ENCODE results near the gene GJC1.
"Not testable (repeated sequence)": the region's sequence is repeated elsewhere in the genome, so short reads cannot be mapped to it uniquely, and the experiment has no call there.

The GJC1 gene

DNA sequence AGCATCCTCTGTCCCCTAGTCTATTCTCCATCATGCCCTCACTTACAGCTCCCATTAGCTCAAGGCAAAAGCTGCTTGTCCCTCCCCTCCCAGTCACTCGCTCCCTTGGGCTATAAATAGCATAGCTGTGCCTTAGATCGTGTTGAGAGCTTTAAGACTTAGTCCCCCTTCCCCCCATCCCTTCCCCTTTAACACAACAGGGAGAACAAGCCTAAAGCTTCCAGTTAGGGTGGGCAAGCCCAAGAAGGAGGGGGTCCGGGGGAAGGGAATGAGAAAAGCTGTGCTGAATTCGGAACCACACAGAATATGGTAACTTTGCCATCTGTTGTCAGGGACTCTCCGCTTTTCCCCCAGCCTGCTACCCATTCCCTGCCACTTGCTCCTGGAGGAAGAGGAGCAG lies 12.7 kb upstream of the GJC1 start:
- 15% methylated on average over 5 of the region's 5 CpGs for WGBS
- Histone ChIP-seq H3K36me3 (ENCODE audit: insufficient read depth, low read length) (no peaks in the 10 kb centered on the region), H3K27me3 (ENCODE audit: insufficient read depth, low read length) (no peaks in the 10 kb centered on the region), H3K9me3 (ENCODE audit: insufficient read depth, low read depth, low read length) (no peaks in the 10 kb centered on the region), H3K27ac (ENCODE audit: low read depth, low read length) (no peak overlapping the region), H3K9ac (ENCODE audit: low read depth, low read length) (0 out of 2 replicates have a peak overlapping the region, but pooled peaks have one; percentile 22), H3K4me3 (ENCODE audit: low read length) (peak overlapping the region; percentile 37), H3K4me1 (ENCODE audit: insufficient read depth, low read length) (peaks cover 25% of the 10 kb centered on the region; the same call in 1 of the 2 replicates)

DNA sequence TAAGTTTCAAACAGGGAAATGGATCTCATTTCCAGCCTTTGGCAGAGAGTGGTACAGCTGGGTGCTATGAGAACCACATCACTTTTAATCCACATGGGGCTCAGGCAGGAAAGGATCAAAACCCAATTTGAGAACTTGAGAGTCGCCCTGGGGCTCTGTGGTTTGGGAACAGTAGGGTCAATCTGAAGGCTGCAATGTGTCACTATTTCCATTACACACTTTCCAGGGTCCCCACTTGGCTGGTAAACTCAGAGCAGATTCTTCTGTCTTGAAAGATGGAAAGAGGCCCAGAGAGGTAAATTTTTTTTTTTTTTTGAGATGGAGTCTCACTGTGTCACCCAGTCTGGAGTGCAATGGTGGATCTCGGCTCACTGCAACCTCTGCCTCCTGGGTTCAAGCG lies 10.8 kb upstream of the GJC1 start:
- H3K27me3 ChIP-seq (ENCODE audit: insufficient read depth, low read length), result no peaks in the 10 kb centered on the region
- no peak overlapping the region for H3K9ac ChIP-seq (ENCODE audit: low read depth, low read length)
- no peaks in the 10 kb centered on the region for H3K36me3 ChIP-seq (ENCODE audit: insufficient read depth, low read length)
- no peak overlapping the region for H3K27ac ChIP-seq (ENCODE audit: low read depth, low read length)
- H3K9me3 ChIP-seq (ENCODE audit: insufficient read depth, low read depth, low read length), result no peaks in the 10 kb centered on the region
- no peak overlapping the region for H3K4me3 ChIP-seq (ENCODE audit: low read length)
- 92% methylated on average over 3 of the region's 3 CpGs for WGBS
- peaks cover 25% of the 10 kb centered on the region; the same call in 1 of the 2 replicates for H3K4me1 ChIP-seq (ENCODE audit: insufficient read depth, low read length)

DNA sequence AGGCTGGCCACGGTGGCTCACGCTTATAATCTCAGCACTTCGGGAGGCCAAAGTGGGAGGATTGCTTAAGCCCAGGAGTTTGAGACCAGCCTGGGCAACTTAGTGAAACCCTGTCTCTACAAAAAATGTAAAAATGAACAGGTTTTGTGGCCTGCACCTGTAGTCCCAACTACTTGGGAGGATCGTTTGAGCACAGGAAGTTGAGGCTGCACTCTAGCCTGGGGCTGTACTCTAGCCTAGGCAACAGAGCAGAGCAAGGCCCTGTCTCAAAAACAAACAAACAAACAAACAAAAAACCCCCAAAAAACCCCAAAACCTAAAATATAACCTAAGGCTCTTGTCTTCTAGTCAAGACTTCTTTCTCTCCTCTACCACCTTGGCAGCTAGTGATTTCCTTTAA lies 10.2 kb upstream of the GJC1 start:
- H3K4me1 ChIP-seq (ENCODE audit: insufficient read depth, low read length), result peaks cover 25% of the 10 kb centered on the region; the same call in 1 of the 2 replicates
- no peak overlapping the region for H3K9ac ChIP-seq (ENCODE audit: low read depth, low read length)
- no peaks in the 10 kb centered on the region for H3K27me3 ChIP-seq (ENCODE audit: insufficient read depth, low read length)
- no peak overlapping the region for H3K27ac ChIP-seq (ENCODE audit: low read depth, low read length)
- H3K9me3 ChIP-seq (ENCODE audit: insufficient read depth, low read depth, low read length), result no peaks in the 10 kb centered on the region
- 88% methylated on average over 4 of the region's 4 CpGs for WGBS
- H3K4me3 ChIP-seq (ENCODE audit: low read length), result no peak overlapping the region
- no peaks in the 10 kb centered on the region for H3K36me3 ChIP-seq (ENCODE audit: insufficient read depth, low read length)

DNA sequence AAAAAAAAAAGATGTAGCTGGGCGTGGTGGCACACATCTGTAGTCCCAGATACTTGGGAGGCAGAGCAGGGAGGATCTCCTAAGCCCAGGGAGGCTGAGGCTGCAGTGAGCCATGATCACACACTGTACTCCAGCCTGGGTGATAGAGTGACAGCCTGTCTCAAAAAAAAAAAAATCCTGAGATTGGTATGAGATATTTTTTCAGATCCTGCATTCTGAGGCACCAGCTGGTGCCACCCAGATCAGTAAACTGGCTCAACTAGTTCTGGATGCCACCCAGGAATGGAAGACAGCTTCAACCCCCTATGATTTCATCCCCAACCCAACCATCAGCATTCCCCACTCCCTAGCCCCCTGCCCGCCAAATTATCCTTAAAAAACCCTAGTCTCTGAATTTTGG lies 7.1 kb upstream of the GJC1 start:
- Histone ChIP-seq H3K9ac (ENCODE audit: low read depth, low read length) (no peak overlapping the region), H3K4me1 (ENCODE audit: insufficient read depth, low read length) (peaks cover 11% of the 10 kb centered on the region), H3K27me3 (ENCODE audit: insufficient read depth, low read length) (no peaks in the 10 kb centered on the region), H3K9me3 (ENCODE audit: insufficient read depth, low read depth, low read length) (no peaks in the 10 kb centered on the region), H3K4me3 (ENCODE audit: low read length) (no peak overlapping the region), H3K36me3 (ENCODE audit: insufficient read depth, low read length) (no peaks in the 10 kb centered on the region), H3K27ac (ENCODE audit: low read depth, low read length) (no peak overlapping the region)
- WGBS, result 79% methylated on average over 2 of the region's 2 CpGs

DNA sequence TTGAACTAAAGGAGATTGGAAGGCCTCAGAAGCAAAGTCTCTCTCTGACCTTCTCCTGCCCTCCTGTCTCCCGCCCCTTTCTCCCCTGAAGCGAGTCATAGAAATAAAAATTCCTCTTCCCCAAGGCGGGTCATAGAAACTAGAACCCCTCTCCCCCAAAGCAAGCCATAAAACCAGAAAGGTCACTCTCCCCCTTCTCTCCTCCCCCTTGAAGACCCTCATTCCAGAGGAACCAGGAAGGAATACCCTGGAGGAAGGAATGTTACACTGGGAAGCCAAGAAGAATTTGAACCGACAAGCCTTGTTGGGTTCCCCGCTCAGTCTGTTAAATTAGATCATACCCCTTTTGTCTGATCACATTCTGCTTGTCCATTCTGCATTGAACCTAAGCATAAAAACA lies 2.7 kb upstream of the GJC1 start:
- WGBS, result 69% methylated on average over 5 of the region's 5 CpGs
- Histone ChIP-seq H3K9ac (ENCODE audit: low read depth, low read length) (no peak overlapping the region), H3K27ac (ENCODE audit: low read depth, low read length) (no peak overlapping the region; the same call in 1 of the 2 replicates), H3K36me3 (ENCODE audit: insufficient read depth, low read length) (no peaks in the 10 kb centered on the region), H3K4me3 (ENCODE audit: low read length) (no peak overlapping the region), H3K9me3 (ENCODE audit: insufficient read depth, low read depth, low read length) (no peaks in the 10 kb centered on the region), H3K4me1 (ENCODE audit: insufficient read depth, low read length) (peaks cover 26% of the 10 kb centered on the region), H3K27me3 (ENCODE audit: insufficient read depth, low read length) (no peaks in the 10 kb centered on the region)

DNA sequence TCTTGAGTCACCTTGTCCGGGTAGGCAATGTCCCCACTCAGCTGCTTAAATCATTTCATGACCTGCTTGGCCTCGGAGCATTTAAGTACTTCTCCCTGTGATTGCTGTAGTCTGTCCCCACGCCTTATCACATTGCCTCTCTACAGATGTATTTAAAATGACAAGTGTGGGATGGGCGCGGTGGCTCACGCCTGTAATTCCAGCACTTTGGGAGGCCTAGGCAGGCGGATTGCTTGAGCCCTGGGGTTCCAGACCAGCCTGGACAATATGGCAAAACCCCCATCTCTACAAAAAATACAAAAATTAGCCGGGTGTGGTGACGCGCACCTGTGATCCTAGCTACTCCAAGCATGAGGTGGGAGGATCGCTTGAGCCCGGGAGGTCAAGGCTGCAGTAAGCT lies 1.3 kb upstream of the GJC1 start:
- Histone ChIP-seq H3K4me1 (ENCODE audit: insufficient read depth, low read length) (peaks cover 30% of the 10 kb centered on the region), H3K27me3 (ENCODE audit: insufficient read depth, low read length) (no peaks in the 10 kb centered on the region), H3K9me3 (ENCODE audit: insufficient read depth, low read depth, low read length) (no peaks in the 10 kb centered on the region), H3K27ac (ENCODE audit: low read depth, low read length) (peak overlapping the region; percentile 93; the same call in 1 of the 2 replicates), H3K4me3 (ENCODE audit: low read length) (peak overlapping the region; percentile 99), H3K9ac (ENCODE audit: low read depth, low read length) (peak overlapping the region; percentile 99), H3K36me3 (ENCODE audit: insufficient read depth, low read length) (no peaks in the 10 kb centered on the region)
- 69% methylated on average over 12 of the region's 12 CpGs for WGBS

DNA sequence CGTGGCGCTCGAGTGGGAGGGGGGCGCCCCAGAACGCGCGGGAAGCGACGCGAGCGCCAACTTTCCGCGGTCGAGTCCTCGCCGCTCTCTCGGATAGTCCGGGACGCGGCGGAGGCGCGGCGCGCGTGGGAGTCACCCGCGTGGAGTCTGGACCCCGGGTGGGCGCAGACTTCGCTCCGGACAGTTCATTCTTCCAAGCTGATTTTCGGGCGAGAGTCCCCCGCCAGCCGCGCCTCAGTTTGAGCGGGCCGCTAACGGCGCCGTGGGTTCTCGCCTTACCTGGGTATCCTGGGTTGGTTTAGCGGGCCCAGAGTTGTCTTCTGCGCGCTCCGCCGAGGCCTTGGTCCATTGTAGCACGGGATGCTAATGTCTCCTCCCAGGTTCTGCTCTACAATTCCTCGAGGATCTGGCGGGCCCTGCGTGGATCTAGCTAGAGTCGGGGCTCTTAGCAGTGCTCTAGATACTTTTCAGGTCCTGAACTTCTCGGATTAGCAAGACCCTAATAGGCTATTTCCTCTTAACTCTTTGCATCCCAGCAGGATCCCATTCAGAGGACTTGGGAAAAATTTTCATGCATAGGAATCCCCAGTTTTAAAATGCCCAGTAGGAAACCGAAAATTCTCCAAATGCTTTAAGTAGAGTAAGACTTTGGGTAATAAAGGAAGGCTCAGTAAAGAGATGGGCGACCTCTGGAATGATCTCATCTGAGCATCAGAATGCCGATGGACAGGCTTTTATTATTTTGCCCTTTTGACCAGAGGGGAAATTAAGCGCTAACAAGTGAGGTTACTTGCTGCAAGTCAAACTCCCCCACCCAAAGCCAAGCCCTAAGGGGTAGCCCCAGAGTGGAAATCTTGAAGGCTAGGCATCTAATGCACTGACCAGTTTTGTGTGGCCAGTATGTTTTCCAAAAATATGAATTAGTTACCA lies 537 bp upstream of the GJC1 start:
- Histone ChIP-seq H3K4me3 (ENCODE audit: low read length) (peak overlapping the region; percentile 99), H3K9ac (ENCODE audit: low read depth, low read length) (peak overlapping the region; percentile 99), H3K27me3 (ENCODE audit: insufficient read depth, low read length) (no peaks in the 10 kb centered on the region), H3K9me3 (ENCODE audit: insufficient read depth, low read depth, low read length) (no peaks in the 10 kb centered on the region), H3K4me1 (ENCODE audit: insufficient read depth, low read length) (peaks cover 30% of the 10 kb centered on the region), H3K27ac (ENCODE audit: low read depth, low read length) (peak overlapping the region; percentile 93), H3K36me3 (ENCODE audit: insufficient read depth, low read length) (0 out of 2 replicates have a peak, but pooled peaks cover 2% of the 10 kb centered on the region)
- under 1% methylated on average over 58 of the region's 58 CpGs for WGBS

DNA sequence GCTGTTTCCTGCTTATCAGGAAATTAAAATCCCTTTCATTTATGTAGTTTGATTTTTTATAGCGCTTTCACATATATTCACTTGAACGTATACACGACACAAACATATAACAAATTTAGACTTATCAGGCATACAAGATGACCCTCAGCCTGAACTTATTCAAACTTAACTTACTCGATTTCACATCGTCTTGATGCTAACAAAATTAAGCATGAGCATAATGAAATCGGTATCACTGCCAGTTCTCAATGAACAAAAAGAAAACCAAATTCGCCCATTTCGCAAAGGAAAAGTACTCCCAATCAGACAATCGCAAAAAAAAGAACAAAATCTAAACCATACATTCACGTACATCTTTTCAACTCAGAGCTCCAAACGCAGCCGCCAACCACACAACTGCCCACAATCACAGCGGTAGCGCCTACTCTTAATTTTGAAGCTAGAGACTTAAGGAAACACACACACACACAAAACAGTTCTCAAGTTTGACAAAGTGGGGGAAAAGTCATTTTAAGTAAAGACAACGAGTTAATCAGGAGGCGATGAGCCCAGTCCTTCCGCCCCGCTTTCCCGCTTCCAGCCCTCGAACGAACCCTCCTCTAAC lies 1.1 kb downstream of the GJC1 start:
- Histone ChIP-seq H3K27ac (ENCODE audit: low read depth, low read length) (peak overlapping the region; percentile 93), H3K4me1 (ENCODE audit: insufficient read depth, low read length) (peaks cover 30% of the 10 kb centered on the region), H3K9ac (ENCODE audit: low read depth, low read length) (peak overlapping the region; percentile 99), H3K4me3 (ENCODE audit: low read length) (peak overlapping the region; percentile 99), H3K9me3 (ENCODE audit: insufficient read depth, low read depth, low read length) (no peaks in the 10 kb centered on the region), H3K27me3 (ENCODE audit: insufficient read depth, low read length) (no peaks in the 10 kb centered on the region), H3K36me3 (ENCODE audit: insufficient read depth, low read length) (0 out of 2 replicates have a peak, but pooled peaks cover 3% of the 10 kb centered on the region)
- WGBS, result under 1% methylated on average over 21 of the region's 21 CpGs

- WGBS, result no CpG with 5 or more reads among the region's 1 CpG
- Histone ChIP-seq H3K27ac (ENCODE audit: low read depth, low read length) (no peak overlapping the region), H3K27me3 (ENCODE audit: insufficient read depth, low read length) (no peaks in the 10 kb centered on the region), H3K4me1 (ENCODE audit: insufficient read depth, low read length) (peaks cover 29% of the 10 kb centered on the region), H3K9ac (ENCODE audit: low read depth, low read length) (peak overlapping the region; percentile 99; the same call in 1 of the 2 replicates), H3K36me3 (ENCODE audit: insufficient read depth, low read length) (peaks cover 4% of the 10 kb centered on the region; the same call in 1 of the 2 replicates), H3K9me3 (ENCODE audit: insufficient read depth, low read depth, low read length) (no peaks in the 10 kb centered on the region), H3K4me3 (ENCODE audit: low read length) (peak overlapping the region; percentile 99)
Observed at GRCh38 chr17:44827863-44828262, 2.2 kb downstream of the GJC1 start.

DNA sequence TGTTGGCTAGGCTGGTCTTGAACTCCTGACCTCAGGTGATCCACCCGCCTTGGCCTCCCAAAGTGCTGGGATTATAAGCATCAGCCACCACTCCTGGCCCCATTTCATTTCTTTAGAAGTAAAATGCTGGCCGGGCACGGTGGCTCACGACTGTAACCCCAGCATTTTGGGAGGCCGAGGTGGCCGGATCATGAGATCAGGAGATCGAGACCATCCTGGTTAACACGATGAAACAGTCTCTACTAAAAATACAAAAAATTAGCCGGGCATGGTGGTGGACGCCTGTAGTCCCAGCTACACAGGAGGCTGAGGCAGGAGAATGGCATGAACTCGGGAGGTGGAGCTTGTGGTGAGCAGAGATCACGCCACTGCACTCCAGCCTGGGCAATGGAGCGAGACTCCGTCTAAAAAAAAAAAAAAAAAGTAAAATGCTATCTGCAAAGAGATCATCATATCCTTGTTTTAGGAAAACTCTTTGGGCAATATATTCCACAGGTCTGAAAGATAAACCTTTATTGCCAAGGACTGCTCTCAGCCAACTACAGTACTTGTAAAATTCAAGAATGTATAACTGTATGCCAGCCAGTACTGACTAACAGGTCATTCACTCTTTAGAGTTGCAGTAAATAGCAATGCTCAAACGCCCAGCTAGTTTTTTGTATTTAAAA lies 3.8 kb downstream of the GJC1 start:
- WGBS, result 94% methylated on average over 14 of the region's 15 CpGs
- no peak overlapping the region for H3K9ac ChIP-seq (ENCODE audit: low read depth, low read length)

GRCh38 chr17:44825236-44825635 lies 4.9 kb downstream of the GJC1 start:
- not testable (repeated sequence) for H3K9ac ChIP-seq (ENCODE audit: low read depth, low read length); H3K27ac ChIP-seq (ENCODE audit: low read depth, low read length); H3K9me3 ChIP-seq (ENCODE audit: insufficient read depth, low read depth, low read length); H3K36me3 ChIP-seq (ENCODE audit: insufficient read depth, low read length); H3K4me3 ChIP-seq (ENCODE audit: low read length); H3K27me3 ChIP-seq (ENCODE audit: insufficient read depth, low read length)
- WGBS, result 96% methylated on average over 9 of the region's 9 CpGs
- H3K4me1 ChIP-seq (ENCODE audit: insufficient read depth, low read length), result peaks cover 21% of the 10 kb centered on the region; the same call in 1 of the 2 replicates

More for the DNA sequence above, 3.8 kb downstream of the GJC1 start:
- peaks cover 5% of the 10 kb centered on the region; the same call in 1 of the 2 replicates for H3K36me3 ChIP-seq (ENCODE audit: insufficient read depth, low read length)
- no peak overlapping the region for H3K4me3 ChIP-seq (ENCODE audit: low read length)
- no peaks in the 10 kb centered on the region for H3K27me3 ChIP-seq (ENCODE audit: insufficient read depth, low read length)
- peaks cover 16% of the 10 kb centered on the region; the same call in 1 of the 2 replicates for H3K4me1 ChIP-seq (ENCODE audit: insufficient read depth, low read length)
- no peaks in the 10 kb centered on the region for H3K9me3 ChIP-seq (ENCODE audit: insufficient read depth, low read depth, low read length)
- H3K27ac ChIP-seq (ENCODE audit: low read depth, low read length), result no peak overlapping the region

Data from HUES64 (cell line).